Activated T-helper 1 cell treated with Interleukin-2 at 50 U/mL for 16 hours (primary cell): ENCODE results near the gene AKAP6.

Experiments
- DNase-seq: peaks from one replicate; pipeline ENCODE4 v3.0.0-alpha.2; 2020; ENCODE audit warnings: low read depth

AKAP6 gene

DNA sequence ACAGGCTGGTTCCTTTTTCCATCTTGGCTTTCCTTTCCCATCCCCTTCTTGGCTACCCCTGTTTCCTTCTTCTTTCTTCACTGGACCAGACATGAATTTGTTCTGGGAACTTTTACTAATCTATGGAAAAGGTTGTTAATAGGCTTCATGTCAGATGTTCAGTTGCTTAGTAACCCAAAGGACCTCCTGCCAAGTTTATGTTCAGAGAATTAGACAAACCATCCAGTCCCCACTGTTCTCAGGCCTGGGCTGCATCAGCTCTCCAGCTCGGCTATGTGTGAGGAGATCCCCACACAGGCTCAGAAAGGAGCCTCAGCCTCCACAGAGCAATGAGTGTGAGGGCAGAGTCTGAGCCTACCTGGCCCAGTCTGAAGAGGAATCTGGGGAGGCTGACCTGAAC, 78.0 kb downstream of the AKAP6 start:
- no peak for DNase-seq

DNA sequence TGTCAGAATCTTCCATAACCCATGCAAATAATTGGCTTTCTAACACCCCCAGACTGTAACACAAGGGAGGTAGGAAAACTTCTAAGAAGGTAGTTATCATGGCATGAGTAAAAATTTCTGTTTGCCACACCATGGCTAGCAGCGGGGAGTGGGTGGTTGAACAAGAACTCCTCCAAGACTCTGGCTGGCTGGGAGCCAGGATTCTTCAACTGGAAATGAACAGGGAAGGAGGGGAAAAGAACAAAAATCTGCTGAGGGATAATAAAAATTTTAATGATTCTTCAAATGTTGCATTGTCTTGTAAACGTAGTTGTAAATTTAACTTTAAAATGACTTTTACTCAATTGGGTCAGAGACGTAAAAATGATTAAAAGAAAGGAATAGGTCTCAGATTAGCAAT, 78.9 kb downstream of the AKAP6 start:
- DNase-seq, result no peak

DNA sequence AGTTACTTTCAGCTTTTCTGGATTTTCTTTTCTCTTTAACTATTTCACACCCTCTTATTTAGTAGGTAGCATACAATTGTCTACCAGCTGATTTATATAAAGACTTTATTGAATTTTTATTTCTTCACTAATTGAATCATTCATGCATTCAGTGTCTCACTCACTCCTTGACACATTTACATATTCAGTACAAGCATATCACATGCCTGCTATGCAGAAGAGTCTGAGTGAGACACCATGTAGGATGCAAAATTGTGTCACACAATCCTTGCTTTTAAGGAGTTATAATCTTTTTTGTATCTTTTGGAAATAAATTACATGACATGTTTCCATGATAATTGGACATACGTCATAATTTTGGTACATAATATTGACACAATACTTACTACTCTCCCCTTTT, 83.0 kb downstream of the AKAP6 start:
- no peak for DNase-seq

DNA sequence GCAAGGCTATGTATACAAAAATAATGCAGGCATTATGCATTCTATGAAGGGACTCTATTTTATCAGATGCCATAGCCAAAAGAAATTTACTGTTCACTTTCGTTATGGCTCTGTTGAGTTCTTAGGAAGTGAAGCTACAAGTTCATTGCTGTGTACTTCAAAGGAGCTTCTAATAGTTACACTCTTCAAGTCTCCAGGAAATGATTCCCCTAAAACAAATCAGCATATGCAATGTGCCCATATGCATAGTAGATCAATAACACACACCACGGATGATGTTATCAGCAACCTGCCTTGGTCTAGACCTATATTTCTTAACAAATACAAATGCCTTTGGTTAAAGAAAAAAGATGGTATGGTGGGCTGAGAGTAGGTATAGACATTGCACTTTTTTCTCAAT, 83.4 kb downstream of the AKAP6 start:
- no peak for DNase-seq

DNA sequence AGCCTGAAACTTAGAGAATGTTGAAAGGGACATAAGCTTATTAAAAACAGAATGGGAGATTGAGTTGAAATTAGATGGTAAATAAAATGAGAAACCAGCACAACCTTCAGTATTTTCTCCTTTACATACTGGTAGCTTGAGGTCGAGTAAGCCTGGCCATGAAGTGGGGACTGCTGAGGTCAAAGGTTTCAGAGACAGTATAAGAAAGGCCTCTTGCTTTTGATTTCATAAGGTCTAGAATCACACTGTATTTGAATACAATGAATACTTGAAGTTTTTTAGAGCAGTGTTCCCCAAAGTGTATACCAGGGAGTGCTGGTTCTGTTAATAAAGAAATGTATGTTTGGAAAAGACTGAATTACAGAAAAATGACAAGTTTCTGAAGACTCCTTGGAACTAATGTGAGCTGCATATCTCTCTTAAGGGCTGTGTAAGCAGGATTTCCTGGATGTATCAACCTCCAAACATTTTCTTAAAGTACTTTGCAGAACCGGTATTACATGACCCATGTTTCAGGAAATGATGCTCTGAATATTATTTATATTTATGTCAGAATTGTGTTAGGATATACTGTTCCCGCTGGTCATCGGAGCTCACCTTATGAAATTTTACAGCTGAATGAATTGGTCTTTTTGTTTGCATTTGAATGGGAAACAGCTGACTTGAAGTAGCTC, 85.0 kb downstream of the AKAP6 start:
- DNase-seq, result no peak

DNA sequence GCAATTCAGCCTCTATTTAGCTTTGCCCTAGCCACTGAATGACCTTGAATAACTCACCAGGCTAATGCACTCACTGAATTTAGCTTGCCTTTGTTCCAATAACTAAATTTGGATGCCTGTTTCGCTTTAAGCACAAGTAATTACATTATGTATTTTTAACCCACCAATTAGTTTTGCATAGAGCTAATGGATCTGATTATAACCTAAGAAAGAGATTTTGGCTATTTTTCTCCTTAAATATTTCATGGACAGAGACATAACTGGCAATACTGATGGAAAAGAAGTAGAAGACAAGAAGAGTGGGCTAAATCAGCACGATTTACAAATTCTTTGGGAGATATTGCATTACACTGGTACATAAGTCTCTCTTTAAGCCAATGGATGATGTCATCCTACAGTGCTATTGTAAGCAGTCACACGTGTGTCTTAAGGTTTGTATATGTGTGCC, 85.7 kb downstream of the AKAP6 start:
- no peak for DNase-seq

DNA sequence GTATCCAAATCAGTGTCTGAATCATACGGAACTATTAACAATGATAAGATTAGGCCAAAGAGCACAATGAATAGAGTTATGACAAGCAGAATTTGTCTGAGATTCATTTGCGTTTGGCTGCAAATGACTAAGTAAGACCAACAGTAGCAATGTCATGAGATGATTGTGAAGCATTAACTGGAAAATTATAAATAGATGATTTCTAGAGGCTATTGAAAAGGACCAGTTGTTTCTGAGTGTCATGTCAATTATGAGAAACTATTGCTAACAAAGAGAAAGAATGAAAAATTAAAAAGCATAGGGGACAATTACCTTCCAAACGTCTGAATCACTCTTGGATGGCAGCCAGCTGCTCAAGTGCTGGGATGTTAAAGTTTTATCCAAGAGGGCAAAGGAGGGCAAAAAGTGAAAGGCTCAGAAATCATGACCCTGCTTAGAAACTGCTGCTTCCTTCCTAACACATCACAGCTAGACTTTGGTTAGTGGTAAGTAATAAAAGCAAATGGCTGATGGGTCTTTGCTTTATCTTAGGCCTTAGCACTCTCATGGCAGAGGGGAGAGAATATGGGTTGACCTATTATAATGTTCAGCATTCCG, 89.0 kb downstream of the AKAP6 start:
- no peak for DNase-seq

DNA sequence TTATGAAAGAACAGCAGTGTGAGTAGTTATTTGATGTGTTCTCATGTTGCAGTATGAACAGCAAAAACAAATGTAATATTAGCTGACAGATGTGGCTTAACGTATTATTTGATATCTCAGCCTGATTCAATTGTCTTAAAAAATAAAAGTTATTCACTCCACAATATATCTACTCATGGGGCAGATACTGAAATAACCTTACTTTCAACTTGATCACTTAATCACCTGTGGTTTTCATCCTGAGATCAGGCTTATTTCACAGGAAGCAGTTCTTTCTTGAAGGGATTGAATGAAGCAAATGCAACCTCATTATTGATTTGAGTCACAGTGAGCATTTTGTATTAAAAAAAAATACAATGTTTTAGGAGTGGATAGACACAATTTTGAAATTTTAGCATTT, 90.3 kb downstream of the AKAP6 start:
- no peak for DNase-seq

DNA sequence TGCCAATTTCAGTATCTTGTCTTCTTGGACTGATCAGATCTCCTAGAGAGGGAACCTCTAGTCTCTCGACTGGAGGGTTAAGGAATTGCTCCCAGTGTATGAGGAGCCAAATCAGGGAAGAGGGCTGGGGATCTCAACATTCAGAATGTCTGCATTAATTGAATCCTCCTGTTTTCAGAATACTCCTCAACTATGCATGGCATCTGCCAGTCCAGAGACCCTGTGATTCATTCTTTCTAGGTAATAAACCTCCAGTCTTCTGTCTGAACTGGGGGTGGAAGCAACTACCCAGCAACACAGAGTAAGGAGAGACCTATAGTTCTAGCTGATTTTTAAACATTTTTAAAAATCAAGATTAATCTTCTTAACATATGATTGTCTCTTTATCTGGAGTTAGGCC, 92.7 kb downstream of the AKAP6 start:
- no peak for DNase-seq

DNA sequence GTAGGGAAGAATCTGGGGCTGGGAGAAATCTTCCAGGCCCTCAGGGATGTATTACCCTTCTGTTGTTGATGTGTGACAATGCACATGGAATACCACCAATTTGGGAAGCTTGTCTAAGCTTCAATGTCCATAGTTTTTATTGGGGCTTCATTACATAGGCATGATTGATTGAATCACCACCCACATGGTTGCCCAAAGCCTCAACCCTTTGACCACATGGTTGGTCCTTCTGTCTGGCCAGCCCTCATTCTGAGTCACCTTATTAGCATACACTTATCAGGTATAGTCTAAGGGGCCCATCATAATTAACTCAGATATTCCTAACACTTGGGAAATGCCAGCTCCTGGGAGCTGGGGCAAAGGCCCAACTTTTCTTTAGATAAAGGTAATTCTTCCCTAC, 93.3 kb downstream of the AKAP6 start:
- DNase-seq, result no peak

DNA sequence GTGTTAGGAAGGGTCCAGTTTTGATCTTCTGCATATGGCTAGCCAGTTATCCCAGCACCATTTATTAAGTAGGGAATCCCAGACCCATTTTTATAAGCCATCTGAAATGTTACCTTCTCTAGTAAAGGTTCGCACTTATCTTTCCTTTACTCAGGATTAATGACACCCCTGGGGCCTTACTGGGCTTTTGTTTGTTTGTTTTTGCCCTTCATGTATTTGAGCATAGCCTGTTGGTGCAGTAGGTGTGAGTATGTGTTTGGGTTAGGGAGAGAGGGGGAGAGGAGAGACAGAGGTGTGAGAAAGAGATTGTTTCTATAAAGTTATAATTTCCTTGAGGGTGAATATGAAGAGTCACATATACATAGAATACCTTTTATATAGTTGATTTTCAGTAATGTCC, 96.9 kb downstream of the AKAP6 start:
- DNase-seq, result no peak

DNA sequence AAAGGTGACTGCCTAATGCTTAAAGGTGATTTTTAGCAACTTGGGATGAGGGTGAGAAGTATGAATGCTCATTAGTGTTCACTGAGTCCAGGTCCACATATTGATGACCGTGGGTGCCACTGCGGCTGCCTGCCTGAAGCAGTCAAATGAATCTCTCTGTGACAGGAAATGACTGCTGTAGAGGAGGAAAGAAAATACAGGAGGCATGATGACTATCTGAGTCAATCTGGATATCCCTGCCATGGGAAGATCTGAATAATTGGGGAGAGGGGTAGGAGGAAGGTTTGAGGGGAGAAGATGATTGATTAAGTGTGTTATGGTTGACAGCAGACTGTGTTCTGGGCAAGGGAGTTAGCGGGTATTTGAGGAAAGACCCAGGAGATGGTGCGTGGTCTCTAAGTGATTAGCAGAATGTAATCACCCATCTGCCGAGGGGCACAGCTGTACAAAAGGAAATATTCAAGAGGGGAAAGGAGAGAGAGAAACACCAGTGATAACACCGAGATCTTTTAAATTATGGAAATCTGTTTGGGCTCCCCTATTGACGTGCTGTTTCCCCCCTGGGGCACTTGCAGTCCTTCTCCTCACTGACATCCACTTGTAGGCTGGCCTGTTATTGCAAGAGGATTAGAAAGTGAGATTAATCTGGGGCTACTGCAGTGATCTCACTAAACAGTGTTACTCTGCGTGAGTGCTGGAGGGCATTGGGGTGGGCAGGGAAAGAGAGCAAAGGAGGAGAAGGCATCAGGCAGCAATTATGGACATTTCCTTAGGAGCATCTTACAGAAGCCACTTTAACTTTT, 97.7 kb downstream of the AKAP6 start:
- DNase-seq, result no peak

DNA sequence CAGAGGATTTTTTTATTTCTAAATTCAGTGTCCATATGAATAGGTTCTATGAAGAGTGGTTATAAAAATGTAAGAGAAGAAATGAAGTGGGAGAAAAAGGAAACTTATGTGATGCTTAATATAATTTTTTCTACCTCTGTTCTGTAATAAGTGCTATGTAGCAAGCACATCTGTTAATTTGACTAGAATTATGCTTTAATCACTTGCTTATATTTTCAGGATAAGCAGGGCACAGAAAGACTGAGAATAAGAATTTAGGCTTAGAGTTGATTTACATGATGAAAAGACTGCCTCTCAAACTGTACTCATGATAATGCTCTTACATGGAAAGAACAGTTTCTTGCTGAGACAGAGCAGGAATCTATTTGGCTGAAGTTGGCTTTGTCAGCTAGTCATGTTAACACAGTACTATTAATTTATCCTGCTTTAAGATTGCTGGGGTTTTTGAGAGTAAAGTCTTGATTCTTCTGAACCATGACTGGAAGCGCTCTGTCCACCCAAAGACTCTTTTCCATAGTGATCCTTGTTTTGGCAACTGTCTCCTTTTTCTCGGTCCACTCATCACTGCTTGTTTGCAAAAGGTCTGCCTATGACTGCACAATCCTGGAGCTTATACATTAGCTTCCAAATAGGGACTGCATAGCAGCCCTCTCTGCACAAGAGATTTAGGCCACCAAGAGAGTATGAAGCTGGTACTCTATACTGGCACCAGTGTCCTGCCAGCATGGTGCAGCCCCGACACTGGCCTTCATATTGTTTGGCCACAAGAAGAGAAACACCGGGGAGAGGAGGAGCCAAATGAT, 98.8 kb downstream of the AKAP6 start:
- DNase-seq, result no peak

DNA sequence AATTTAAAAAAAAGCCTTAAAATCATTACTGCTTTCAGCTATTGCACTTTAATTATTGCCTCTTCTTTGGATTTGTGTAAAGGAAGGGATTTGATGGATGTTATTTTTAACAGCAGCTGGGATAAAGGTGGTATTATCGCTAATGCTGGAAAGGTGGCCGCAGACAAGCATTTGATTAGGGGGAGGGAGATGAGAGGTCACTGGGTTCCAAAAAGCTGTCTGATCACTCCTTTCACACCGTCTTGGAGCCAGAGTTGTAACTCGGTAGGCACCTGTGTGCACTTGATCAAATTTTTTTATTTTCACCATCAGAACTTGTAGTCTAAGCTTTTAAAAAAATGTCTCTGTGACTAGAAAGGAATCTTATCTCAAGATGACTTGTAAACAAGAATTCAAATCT, 99.8 kb downstream of the AKAP6 start:
- no peak for DNase-seq

DNA sequence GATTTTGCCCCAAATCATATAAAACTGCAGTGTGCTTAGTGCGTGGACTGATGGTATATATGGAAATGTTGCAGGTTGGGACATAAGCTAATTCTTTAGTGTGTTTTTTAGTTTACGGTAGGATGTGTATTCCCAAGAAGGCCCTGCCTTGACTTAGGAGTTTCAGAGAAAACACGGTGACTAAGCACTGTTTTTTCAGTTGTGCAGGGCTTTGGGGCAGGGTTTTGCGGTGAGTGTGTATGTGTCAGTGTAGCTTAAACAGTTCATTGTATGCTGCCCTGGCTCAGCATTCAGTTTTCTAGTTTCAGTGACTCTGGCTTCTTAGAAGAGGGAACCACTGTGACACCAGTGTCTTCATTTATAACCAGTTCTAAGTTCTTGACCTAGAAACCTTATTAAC, 101.2 kb downstream of the AKAP6 start:
- DNase-seq, result no peak

DNA sequence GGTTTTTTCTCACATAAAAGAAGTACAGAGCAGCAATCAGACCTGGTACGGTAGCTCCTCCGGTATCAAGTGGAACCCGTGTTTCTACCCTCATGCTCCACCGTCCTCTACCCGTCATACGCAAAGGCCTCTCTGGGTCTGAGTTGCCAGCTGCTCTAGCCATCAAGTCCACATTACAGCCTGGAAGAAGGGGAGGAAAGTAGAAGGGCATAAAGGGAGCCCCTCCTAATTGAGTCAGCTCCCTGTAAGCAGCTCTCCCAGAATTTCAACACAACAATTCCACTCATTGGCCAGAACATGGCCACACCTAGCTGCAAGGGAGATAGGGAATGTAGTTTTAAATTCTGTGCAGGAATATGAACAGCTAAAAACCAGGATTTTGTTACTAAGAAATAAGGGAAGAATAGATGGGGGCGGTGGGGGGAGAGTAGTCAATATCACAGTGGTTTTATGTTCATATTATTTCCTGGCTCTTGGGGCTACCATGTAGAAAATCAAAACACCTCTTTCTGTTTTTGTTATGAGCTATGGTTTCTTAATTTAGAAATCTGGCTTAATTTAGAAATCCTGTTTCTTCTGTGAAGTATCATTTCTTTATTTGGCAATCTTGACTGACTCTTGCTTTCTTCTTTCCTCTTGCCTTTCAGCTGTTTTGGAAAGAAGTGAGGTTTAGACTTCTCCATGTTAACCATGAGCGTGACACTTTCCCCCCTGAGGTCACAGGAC, 103.9 kb downstream of the AKAP6 start:
- DNase-seq, result no peak

DNA sequence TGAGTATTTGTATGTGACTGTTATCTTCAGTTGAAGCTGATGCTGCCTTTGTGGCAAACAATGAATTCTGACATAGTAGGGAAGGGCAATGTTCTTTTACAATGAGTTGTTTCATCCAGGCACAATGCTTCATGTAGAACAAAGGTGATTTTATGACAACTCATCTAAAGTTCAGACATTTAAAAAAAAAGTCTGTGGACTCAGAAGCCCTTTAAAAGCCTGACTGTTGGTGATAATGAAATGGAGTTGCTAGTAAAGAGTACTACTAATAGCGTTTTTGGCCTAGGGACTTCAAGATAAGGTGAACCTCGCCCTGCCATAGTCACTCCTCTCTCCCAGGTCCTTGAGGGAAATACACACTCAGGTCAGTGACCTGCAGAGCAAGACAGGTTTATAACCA, 105.1 kb downstream of the AKAP6 start:
- no peak for DNase-seq

DNA sequence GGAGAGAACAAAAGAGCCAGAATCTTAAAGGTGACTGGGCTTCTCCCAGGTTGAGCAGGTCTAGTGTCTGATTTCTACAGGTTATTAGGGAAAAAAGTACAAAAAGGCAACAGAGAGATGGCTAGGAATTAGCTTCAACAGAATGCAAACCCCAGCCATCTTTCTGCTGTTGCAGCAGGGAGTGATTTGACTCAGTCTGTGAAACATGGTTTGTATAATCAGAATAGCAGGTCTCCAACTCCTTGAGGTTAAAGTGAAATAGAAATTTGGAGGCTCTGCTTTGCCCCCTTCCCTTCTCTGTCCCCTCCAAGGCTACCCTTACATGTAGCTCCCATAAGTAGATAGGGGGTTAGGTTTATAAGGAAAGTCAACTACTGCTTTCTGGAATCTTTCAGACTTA, 105.8 kb downstream of the AKAP6 start:
- DNase-seq, result no peak

DNA sequence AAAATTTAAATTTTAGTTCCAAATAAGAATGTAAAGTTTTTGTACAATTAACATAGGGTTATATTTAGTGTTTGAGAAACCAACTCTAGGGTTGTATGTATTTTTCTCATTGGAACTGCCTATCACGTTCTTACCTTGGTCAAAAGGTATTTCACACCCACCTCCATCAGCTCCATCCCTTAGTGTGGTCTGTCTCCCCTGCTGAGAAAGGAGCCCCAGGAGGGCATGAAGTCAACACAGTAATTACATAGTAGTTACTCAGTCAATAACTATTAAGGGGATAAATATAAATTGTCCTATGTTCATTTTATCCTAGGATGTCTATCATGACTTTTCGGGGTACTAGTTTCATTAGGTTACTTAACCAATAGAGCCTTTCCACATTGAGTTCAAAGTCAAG, 106.3 kb downstream of the AKAP6 start:
- no peak for DNase-seq

DNA sequence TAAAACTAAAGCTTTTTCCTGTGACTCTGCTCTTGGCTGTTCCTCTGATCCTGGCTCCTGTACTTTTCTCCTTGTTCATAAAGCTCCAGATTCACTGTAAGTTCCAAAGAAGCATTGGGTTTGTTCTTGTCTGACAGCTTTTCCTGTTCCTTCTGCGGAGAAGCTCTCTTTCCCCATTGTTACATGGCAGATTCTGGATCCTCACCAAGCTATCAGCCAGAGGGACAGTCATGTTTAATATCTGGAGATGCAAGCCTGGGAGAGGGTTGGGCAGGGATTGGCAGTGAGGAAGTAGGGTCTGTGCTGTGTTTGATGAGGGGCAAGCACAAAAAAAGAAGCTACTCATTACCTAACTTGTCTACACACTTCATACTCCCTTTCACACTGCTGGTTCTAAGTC, 107.9 kb downstream of the AKAP6 start:
- no peak for DNase-seq

DNA sequence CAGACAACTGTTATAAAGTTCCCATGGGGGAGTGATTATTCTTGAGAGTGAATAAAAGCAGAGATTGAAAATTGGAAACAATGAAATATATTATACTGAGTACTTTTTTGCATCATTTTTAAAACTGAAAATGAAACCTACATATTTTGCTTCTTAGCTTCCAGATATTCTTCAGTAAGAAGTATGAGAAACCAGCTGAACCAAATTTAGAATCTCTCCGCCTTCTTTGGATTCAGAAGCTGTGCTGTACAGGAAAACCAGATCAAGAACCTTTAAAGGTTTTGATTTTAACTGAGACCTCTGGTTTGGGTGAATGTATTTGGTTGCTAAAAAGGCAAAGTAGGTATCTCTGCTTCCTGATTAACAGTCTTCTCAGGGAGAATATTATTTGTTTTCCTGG, 109.4 kb downstream of the AKAP6 start:
- no peak for DNase-seq
